Progenitor cell of endocrine pancreas (in vitro differentiated cells): ENCODE results near the gene AGTR1. TPM values are rescaled to one million over a fixed set of nuclear protein-coding genes. Genes with fewer than 3 reads are reported as not detected.

Experiments used
- DNase-seq: peaks from one replicate; pipeline ENCODE4 v3.0.0; 2021; ENCODE audit warnings: low spot score; ENCODE audit not compliant: unreplicated experiment
- H3K27ac Mint-ChIP-seq: 2 replicates; pipeline ENCODE4 v1.8.0; 2021; ENCODE audit warnings: mild to moderate bottlenecking, moderate library complexity, mixed read lengths
- H3K27me3 Mint-ChIP-seq: 2 replicates; pipeline ENCODE4 v1.8.0; 2021; ENCODE audit warnings: mixed read lengths
- H3K36me3 Mint-ChIP-seq: 2 replicates; pipeline ENCODE4 v1.8.0; 2022; ENCODE audit warnings: mixed read lengths; ENCODE audit not compliant: insufficient read depth
- H3K4me1 Mint-ChIP-seq: 2 replicates; pipeline ENCODE4 v1.8.0; 2021; ENCODE audit warnings: low read depth, mixed read lengths
- H3K4me3 Mint-ChIP-seq: 2 replicates; pipeline ENCODE4 v1.8.0; 2021; ENCODE audit warnings: low read depth, mild to moderate bottlenecking, moderate library complexity, mixed read lengths
- H3K9me3 Mint-ChIP-seq: 2 replicates; pipeline ENCODE4 v1.8.0; 2021; ENCODE audit warnings: low read depth, mixed read lengths
- CTCF ChIP-seq: fragments of 200-600 bp; sonication (generic); IDR thresholded peaks from one replicate; pipeline ENCODE4 v1.5.0; 2021; ENCODE audit warnings: antibody characterized with exemption, mild to moderate bottlenecking; ENCODE audit not compliant: unreplicated experiment
- long read RNA-seq: library from polyadenylated mRNA; unstranded; transcript quantifications from one replicate; pipeline ENCODE4 v2.0.0, GENCODE V29; 2020
- total RNA-seq: library from RNA; stranded (reverse); gene quantifications from 2 replicates; pipeline ENCODE4 v1.2.1, GENCODE V29; 2021

Gene AGTR1
- 7.7 and 8.2 TPM in 2 replicates for total RNA-seq
- long read RNA-seq, partial matches to known transcripts, result 0 of 2 reads
- long read RNA-seq, other reads (novel, unspliced or antisense), result 1 of 2 reads

- DNase-seq, result peak; percentile 63
- H3K27me3 Mint-ChIP-seq, result peaks cover 23% of the 10 kb centered on the region
- no peaks in the 10 kb centered on the region for H3K9me3 Mint-ChIP-seq
- no peak for TF ChIP-seq CTCF
- peaks cover 28% of the 10 kb centered on the region for H3K4me1 Mint-ChIP-seq
- no peaks in the 10 kb centered on the region for H3K36me3 Mint-ChIP-seq
- H3K27ac Mint-ChIP-seq, result peak within 1 kb of the TSS; percentile 83
- peak within 1 kb of the TSS; percentile 71 for H3K4me3 Mint-ChIP-seq
Measured at GRCh38 chr3:148697306-148698189, at the start of gene AGTR1. Gene AGTR1, plus strand, starts transcription at chr3:148697903. Its CDS starts 43,133 bp downstream, at chr3:148741036.

- no peak overlapping the region for H3K27ac Mint-ChIP-seq
- H3K9me3 Mint-ChIP-seq, result no peaks in the 10 kb centered on the region
- no peak overlapping the region for H3K4me3 Mint-ChIP-seq
- DNase-seq, result no peak
- H3K27me3 Mint-ChIP-seq, result no peaks in the 10 kb centered on the region
- TF ChIP-seq CTCF, result no peak
- H3K36me3 Mint-ChIP-seq, result no peaks in the 10 kb centered on the region
- peaks cover 4% of the 10 kb centered on the region for H3K4me1 Mint-ChIP-seq
Measured at GRCh38 chr3:148648685-148649352, 48.9 kb upstream of the AGTR1 start.

- Mint-ChIP-seq H3K9me3 (no peaks in the 10 kb centered on the region), H3K27me3 (no peaks in the 10 kb centered on the region), H3K4me1 (peaks cover 4% of the 10 kb centered on the region), H3K36me3 (no peaks in the 10 kb centered on the region), H3K4me3 (no peak overlapping the region), H3K27ac (no peak overlapping the region)
- TF ChIP-seq CTCF, result no peak
- no peak for DNase-seq
Measured at GRCh38 chr3:148651549-148651948, 46.2 kb upstream of the AGTR1 start.

- no peak overlapping the region for H3K4me3 Mint-ChIP-seq
- no peaks in the 10 kb centered on the region for H3K36me3 Mint-ChIP-seq
- H3K9me3 Mint-ChIP-seq, result no peaks in the 10 kb centered on the region
- H3K27ac Mint-ChIP-seq, result no peak overlapping the region
- peaks cover 2% of the 10 kb centered on the region for H3K4me1 Mint-ChIP-seq
- no peaks in the 10 kb centered on the region for H3K27me3 Mint-ChIP-seq
- no peak for TF ChIP-seq CTCF
- DNase-seq, result no peak
Measured at GRCh38 chr3:148654433-148654832, 43.3 kb upstream of the AGTR1 start.

- peaks cover 2% of the 10 kb centered on the region for H3K27me3 Mint-ChIP-seq
- no peaks in the 10 kb centered on the region for H3K4me1 Mint-ChIP-seq
- H3K4me3 Mint-ChIP-seq, result no peak overlapping the region
- no peak overlapping the region for H3K27ac Mint-ChIP-seq
- no peak for DNase-seq
- no peaks in the 10 kb centered on the region for H3K9me3 Mint-ChIP-seq
- no peak for TF ChIP-seq CTCF
- H3K36me3 Mint-ChIP-seq, result no peaks in the 10 kb centered on the region
Measured at GRCh38 chr3:148657470-148657869, 40.2 kb upstream of the AGTR1 start.
